VCaP (cell line): ENCODE results near the gene RAPGEF5.

Experiments used
- H3K27ac ChIP-seq: fragments of 450-650 bp; 2 replicates; pipeline ENCODE4 v1.5.1; 2017
- TF ChIP-seq, protein P1 (sequence below): fragments of 450-650 bp; conservative IDR thresholded peaks from 2 replicates; pipeline ENCODE4 v1.5.1; 2017; ENCODE audit warnings: mild to moderate bottlenecking, moderate library complexity

Gene RAPGEF5

DNA sequence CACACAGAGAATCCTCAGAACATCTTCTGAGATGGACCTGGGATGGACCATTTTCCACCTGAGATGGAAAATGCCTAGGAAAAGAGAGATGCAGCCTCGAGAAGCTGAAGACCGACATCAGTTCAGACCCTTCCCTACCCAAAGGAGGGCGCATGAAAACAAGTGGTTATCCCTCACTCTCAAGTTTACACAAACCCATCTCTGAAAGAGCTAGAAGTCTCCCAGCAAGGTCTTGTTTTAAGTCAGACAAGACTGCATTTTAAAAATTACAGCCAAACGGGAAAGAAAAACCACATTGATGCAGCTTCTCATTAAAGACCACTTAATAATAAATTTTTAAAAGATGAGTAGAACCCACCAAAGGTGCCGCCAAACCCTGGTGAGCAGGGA is 1.3 kb downstream of the RAPGEF5 start:
- TF ChIP-seq, protein P1, sequence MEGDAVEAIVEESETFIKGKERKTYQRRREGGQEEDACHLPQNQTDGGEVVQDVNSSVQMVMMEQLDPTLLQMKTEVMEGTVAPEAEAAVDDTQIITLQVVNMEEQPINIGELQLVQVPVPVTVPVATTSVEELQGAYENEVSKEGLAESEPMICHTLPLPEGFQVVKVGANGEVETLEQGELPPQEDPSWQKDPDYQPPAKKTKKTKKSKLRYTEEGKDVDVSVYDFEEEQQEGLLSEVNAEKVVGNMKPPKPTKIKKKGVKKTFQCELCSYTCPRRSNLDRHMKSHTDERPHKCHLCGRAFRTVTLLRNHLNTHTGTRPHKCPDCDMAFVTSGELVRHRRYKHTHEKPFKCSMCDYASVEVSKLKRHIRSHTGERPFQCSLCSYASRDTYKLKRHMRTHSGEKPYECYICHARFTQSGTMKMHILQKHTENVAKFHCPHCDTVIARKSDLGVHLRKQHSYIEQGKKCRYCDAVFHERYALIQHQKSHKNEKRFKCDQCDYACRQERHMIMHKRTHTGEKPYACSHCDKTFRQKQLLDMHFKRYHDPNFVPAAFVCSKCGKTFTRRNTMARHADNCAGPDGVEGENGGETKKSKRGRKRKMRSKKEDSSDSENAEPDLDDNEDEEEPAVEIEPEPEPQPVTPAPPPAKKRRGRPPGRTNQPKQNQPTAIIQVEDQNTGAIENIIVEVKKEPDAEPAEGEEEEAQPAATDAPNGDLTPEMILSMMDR: no peak

GRCh38 chr7:22354462-22354861 is 2.5 kb downstream of the RAPGEF5 start:
- no peak overlapping the region for H3K27ac ChIP-seq
- TF ChIP-seq, protein P1: no peak

More for the DNA sequence above, 1.3 kb downstream of the RAPGEF5 start:
- peak overlapping the region; percentile 86 for H3K27ac ChIP-seq

DNA sequence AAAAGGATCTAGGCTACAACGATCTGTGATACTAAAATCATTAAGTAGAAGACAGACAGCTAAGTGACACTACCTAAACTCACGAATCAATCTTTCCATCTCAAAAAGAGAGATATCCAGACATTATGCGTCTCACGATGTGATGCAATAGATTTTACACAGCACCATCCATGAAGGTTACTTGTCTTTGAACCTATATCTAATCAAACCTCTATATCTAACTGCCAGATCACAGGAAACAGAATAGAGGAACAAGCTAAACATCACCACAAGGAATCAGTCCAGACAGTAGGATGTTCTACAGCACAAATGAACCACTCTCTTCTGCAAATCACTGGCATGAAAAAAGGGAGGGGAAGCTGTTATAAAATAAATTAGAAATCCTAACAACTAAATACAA is 4.1 kb downstream of the RAPGEF5 start:
- H3K27ac ChIP-seq: peak overlapping the region; percentile 71; the same call in 1 of the 2 replicates
- TF ChIP-seq, protein P1: no peak

- TF ChIP-seq, protein P1: no peak
- H3K27ac ChIP-seq: peak overlapping the region; percentile 71
Observed at GRCh38 chr7:22351878-22352277, 5.1 kb downstream of the RAPGEF5 start.

DNA sequence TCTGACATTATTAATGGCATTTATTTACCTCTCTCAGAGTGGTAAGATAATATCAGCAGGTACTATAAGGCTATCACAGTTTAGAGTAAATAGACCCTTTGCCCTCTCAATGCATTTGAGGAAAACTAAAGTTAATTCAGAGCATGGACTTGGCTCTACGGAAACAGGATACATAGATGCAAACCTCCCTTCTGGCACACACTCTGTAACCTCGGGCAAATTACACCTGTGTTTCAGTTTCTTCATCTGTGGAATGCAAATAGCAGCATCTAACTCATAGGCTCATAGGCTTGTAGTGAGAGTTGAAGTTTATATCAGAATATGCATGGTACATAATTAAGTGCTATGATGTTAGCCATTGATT is 5.6 kb downstream of the RAPGEF5 start:
- H3K27ac ChIP-seq: peak overlapping the region; percentile 71
- TF ChIP-seq, protein P1: no peak

DNA sequence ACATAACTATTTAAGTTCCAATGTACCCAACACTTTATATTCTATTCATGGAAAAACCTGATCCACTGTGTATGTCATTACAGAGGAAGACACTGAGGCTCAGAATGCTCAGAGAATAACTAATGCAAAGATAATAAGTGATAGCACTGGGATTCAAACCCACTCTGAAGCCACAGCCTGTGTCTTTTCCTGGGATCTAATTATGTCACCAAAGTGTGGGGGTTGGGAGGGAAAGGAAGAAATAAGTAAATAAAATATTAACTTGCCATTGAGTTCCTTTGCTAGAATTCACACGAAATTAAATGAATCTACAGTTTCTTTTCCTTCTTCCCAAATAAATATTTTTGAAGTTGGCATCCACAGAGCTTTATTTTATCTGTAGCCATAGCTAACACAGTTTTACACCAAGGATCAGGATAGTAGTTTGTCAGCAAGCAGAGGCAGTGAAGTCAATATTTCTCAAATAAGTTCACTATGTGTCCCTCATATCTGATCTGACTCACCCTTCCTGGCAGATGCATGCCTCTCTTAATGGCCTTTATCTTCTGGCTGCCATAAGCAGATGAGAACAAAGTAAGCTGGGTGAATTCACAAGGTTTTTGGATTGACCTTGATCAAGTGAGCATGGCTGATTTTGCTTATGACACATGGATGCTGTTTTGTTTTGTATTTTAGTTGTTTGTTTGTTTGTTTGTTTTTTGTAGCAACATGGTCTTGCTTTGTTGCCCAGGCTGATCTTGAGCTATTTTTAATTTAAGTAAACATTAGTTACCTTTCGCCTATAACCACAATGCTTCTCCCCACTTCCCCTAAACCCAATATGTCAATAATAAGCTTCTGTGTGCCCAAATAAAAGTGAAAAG is 6.3 kb downstream of the RAPGEF5 start:
- TF ChIP-seq, protein P1: no peak
- H3K27ac ChIP-seq: peak overlapping the region; percentile 71

DNA sequence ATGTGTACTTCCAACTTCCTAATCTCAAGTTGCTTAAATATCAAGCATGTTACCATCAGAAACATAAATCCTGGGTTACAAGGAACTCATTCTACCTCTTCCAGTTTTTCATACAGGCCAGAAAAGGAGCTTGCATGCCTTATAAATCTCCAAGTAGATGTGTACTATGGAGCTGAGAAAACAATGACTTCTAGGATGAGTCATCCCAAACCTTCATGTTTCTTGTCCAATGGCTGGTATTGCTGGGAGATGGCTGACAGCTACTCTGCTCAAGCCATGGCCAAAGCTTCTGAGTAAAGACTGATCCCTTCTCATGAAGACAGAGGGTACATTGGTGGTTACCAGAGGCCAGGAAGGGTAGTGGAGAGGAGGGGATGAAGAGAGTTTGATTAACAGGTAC is 8.6 kb downstream of the RAPGEF5 start:
- H3K27ac ChIP-seq: peak overlapping the region; percentile 71; the same call in 1 of the 2 replicates
- TF ChIP-seq, protein P1: no peak
